HG02884 (cell line): ENCODE results near the gene STX16.

Source experiments
- ATAC-seq: cut with Tn5 transposase; IDR thresholded peaks from one replicate; pipeline ENCODE4 v1.9.1; 2021; ENCODE audit warnings: mild to moderate bottlenecking, moderate library complexity; ENCODE audit not compliant: unreplicated experiment

Gene STX16

DNA sequence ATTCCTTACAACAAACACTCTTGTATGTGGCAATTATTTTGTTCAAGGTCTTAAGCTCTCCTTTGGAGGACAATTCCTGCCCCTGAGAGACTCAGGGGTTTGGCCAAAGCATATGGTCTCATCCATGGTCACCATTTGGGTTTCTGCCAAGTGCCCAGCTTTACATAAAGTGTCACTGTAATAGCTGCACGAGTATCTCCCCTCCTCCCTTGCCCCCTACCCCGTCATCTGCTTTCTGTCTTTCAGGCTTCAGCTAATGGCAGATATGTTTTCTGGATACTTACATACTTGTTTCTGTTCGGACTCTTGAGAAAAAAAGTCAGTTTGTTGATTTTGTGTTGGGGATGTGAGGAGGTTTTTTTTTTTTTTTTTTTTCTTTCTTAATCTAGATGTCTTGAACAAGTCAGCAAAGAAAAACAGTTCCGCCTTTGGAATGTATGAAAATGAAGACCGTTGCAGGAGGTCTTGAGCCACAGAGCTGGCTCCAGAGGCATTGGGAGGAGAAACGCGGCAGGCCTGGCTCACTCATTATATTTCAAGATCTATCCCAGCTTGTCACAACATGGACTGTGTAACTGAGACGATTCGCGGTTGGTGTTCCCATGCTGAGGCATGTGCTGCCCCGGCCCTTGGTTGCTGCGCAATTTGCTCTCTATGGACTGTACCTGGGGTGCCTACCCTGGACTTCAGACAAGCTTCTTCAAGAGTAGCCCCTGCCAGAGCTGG lies 32.6 kb upstream of the STX16 start:
- ATAC-seq: no peak

DNA sequence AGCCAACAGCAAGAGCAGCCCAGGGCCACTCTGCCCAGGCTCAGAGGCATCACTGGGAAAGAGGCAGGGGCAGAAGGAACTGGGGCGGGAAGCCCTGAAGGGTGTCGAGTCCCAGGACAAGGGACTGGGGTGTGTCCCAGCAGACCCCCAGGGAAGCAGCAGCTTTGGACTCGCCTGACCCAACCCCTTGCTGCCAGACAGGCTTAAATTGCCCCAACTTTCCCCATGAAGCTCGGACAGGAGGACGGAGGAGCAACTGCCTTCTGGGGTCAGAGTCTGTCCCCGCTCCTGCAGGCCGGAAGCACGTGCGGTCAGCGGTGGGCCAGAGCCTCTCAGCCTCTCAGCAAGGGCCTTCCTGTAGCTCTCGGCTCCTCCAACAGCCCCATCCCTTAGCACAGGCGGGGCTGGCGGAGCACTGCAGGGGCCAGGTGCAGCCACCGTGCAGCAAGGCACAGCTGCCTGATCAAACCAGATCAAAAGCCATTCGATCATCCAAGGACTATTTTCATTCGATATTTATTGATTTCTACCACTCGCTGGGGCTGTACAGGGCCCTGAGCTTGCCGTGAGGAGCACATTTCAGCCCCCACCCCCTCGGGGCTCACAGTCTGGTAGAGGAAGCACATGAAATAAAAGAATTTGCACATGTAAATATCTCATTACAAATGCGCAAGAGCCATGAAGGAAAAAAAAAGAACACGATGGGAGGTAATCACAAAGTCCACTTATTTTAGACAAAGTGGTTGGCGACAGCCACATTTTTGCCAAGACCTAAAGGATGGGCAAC lies 31.8 kb upstream of the STX16 start:
- ATAC-seq: no peak

DNA sequence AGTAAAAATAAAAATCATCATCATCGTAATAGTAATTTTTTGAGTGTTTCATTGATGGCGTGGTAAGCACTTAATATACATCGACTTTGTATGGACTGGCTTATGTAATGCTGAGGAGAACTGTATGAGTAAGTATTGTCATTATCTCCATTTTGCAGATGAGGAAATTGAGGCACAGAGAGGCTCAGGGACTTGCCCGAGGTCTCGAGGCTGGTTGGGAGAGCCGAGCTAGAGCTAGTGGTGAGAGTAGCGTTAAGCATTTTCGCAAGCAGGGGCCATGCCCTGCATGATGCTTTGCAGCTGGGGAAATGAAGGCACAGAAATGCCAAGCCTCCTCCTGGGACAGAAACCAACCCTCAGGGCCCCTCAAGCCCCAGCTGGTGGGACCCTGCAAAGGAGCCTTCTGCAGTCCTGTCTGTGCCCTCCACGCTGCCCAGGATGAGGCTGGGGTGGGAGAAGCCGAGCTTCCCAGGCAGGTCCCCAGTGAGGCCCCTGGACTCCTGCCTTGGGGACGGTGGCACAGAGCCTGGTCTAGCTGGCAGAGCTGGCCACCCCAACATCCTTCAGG lies 31.1 kb upstream of the STX16 start:
- ATAC-seq: no peak

DNA sequence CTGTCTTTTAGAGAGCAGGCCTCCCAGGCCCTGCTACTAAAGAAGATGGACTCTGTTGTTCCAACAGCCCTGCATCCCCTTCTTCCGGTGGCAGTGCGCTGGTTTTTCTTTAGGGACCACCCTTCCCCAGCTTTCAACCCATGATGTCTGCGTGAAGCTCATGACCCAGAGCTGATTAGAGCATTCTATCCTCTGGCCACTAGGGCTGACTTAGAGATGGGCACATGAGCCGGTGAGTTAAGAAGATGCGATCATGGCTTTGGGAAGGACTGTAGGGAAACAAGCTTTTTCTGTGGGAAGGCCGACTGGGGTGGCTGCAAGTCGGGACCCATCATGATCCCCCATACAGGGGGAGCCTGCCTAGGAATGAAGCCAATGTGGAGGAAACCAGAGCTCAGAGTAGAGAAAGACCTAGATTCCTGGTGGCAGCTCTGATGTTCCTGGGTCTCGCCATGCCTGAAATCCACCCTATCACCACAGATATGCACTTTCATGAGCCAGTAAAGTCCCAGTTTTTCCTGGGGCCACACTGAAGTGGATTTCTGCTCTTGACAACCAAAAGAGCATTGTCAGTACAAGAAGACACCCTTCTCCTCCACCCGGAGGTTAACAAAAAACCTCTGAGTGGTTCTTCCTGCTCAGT lies 29.1 kb upstream of the STX16 start:
- no peak for ATAC-seq

DNA sequence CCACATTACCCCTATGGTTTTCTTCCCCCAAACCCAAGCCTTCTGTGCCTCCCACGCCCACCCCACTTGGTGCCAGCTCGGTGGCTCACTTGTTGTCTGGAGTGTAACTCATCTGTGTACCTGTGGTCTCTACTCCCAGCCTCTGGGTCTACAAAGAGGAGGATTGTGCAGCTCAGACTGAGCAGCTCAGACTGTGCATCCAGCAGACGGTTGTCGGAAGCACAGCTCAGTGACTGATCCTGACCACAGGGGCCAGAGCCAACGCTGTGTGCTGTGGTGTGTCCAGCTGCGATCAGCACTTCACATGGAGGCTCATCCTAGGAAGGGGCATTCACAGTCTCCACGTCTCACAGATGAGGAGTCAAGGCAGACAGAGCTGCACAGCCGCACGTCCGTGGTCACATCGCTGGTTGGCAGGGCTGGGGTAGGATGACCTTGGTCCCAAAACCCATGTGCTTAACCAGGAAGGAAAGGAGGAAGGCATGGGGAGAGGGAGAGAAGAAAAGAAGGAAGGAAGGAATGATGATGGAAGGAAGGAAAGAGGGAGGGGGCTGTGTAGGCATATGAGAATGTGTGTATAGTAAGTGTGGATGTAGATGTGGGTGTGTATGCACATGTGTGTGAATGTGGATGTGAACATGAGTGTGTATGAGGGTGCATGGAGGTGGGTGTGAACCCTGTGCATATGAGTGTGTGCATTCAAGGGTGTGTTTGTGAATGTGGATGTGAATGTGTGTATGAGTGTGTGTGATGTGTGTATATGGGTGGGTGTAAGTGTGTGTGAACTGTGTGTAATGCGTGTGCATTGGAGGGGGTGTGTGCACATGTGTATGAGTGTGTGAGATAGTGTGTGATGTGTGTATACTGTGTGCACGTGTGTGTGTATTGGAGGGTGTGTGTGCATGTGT lies 28.2 kb upstream of the STX16 start:
- no peak for ATAC-seq

DNA sequence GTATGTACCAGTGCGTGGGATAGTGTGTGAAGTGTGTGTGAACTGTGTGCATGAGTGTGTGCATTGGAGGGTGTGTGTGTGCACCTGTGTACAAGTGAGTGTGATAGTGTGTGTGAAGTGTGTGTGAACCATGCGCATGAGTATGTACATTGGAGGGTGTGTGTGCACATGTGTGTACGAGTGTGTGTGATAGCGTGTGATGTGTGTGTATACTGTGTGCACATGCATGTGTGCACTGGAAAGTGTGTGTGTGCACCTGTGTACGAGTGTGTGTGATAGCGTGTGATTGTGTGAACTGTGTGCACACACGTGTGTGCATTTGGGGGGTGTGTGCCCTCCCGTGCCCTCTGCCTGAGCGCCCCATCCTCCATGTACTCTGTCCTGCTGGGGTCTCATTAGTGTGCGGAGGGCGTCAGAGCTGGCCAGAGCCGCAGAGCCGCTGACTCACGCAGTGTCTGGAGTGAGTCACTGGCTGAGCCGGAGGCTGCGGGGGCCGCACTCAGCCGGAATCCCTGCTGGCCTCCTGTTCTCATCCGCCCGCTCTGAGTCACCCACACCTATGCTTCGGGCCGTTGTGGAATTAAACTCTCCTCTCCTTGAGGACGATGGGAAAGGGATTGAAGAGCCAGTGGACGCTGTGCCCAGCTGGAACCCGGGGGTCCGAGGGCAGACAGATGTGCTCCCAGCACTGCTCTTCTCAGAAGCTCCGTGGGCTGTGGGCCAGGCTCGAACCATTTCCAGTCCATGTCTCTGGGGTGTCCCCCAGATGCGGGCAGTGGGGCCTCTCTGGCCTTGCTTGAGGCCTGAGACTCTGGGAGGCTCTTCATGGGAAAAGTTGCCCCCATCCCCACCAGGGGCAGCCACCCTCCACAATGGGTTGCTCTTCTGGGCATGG lies 27.3 kb upstream of the STX16 start:
- no peak for ATAC-seq

DNA sequence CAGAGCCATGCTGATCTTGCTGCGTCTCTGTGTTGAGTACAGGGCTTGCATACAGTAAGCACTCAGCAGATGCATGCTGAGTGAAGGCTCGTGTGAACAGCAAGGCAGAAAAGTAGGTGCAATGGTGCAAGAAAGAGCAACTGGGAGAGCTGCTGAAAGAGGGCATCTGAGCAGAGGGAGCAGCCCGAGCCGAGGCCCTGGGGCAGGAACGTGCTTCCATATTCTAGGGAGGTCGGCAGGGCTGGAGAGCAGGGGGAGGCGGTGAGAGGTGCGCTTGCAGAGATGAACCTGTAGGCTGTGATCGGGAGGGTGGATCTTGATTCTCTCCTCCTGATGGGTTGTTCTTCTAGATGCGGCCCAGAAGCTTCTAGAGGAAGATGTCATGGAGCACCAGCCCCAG lies 26.4 kb upstream of the STX16 start:
- ATAC-seq: no peak

DNA sequence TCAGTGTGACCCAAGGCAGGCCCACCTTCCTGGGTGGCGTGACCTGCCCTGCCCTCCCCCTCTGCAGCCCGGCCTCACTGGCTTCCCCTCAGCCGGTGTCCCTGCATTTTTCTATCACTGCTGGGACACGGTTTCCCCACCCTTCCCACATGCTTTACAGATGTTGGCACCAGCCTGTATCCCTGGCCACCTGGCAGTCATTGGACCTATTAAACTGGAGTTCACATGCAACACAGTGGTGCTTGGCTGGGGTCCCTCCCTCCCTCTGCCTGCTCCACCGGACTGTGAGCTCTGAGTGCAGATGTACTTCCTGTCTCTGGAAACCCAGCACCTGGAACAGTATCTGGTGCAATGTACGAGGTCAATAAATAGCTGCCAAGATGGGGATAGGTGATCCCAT lies 25.5 kb upstream of the STX16 start:
- ATAC-seq: no peak

DNA sequence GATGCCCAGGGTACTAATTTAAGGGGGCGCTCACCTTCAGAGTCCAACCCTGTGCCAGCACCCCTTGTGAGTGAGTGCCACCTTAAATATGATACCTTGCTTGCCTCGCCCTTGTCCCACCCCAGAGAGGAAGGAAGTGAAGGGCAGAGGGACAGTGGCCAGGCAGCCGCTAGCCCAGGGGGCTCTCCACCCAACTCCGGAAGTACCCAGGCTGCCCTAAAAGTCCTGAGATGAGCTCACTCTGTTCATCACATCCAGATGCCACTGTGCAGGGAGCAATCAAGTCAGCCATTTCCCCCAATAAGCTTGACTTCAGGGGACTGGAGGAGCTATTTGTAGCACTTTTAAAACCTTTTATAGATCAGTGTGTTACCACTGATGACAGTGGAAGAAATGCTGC lies 25.0 kb upstream of the STX16 start:
- ATAC-seq: no peak

DNA sequence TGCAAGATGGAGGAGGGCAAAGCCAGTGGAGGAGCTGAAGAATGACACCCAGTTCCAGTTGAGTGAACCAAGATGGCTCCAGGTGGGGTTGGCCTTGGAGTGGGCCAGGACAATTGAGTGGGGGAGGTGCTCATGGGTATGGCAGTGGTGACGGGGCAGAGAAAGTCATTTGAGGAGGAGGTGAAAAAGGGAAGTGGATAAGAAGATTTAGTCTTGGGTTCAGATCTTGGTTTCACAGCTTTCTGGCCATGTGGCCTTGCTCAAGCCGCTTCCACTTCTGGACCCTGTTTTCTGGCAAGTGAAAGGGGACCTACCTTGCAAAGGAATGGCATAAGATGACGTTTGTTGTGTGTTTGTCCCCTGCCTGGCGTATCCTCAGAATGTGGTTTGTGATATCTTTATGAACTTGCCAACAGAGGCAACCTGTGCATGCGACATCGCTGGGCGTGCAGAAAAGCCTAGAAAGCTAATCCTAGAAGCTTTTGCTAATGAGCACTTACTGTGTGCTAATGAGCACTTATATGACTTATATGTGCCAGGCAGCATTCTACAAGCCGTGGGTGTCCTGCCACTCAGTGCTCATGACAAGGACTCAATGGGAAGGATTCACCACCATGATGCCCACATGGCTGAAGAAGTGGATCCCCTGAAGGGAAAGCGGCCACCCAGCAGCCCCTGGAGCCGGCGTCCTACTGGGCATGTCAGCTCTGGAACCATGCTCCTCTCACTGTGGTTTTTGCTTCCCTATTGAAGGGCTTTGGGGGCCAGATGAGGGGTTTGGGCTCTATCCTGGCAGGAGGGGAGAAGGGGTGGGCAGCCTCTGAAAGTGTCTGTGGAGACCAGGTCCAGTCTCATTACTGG lies 23.6 kb upstream of the STX16 start:
- no peak for ATAC-seq

DNA sequence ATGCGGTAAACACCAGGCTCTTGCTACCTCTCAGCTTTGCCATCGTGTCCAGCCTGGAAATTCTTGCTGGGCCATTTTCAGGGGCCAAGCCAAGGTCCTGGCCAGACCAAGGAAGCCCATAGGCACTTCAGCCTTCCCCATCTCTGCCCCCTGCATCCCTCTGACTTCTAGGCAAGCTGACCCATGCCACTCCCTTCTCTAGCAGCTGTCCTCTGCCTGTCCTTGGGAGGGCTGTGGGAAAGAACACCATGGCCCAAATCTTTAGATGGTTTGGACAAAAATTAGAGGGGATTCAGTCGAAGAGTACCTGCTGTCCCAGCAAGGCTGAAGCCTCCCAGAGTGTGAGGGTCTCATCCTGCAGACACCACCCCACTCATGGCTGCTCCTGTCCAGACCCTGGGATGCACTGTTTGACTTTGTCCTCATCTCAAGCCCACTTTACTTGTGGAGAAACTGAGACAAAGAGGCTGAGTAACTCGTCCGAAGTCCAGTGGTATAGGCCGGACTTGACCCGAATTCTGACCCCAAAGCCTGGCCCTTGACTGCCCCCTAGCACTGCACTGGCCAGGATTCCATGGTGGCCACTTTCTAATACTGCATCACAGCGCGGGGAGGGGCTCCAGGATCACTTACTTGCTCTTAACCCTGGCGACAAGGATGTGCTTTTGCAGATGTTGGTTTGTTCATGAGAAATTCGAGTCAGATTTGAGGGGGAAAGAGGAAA lies 22.4 kb upstream of the STX16 start:
- ATAC-seq: no peak

DNA sequence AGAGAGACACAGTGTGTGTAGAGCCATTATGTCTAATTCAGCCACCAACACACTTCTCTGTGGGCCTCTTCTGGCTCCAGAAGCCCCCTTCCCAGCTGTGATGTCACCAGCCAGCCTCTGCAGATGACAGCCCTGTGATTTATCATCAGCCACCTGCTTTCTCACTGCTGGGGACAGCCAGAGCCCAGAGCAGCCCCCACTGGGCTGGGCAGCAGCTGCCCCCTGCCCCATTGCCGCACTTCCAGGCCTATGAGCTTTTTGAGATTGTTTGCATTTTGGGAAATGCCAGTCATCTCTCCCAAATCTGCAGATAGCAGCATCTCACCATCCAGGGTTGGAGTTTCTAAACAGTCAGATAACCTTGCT lies 21.9 kb upstream of the STX16 start:
- ATAC-seq: no peak

DNA sequence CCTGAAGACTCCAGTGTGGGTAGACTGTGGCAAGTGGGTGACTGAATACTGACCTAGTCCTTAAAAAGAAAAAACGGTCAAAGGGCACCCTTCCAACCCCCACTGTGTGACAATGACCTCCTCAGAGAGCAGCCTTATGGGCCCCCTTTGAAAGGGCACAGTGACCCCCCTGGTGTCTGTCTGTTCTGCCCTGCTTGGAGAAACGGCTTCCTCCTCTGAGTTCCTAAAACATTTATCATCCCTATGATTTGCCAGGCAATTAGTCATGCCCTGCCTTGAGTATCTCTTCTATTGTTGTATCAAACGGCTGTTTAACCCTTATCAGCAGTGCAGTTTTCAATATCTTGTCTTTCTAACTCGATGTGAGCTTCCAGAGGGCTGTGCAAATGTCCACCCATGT lies 21.0 kb upstream of the STX16 start:
- ATAC-seq: no peak

DNA sequence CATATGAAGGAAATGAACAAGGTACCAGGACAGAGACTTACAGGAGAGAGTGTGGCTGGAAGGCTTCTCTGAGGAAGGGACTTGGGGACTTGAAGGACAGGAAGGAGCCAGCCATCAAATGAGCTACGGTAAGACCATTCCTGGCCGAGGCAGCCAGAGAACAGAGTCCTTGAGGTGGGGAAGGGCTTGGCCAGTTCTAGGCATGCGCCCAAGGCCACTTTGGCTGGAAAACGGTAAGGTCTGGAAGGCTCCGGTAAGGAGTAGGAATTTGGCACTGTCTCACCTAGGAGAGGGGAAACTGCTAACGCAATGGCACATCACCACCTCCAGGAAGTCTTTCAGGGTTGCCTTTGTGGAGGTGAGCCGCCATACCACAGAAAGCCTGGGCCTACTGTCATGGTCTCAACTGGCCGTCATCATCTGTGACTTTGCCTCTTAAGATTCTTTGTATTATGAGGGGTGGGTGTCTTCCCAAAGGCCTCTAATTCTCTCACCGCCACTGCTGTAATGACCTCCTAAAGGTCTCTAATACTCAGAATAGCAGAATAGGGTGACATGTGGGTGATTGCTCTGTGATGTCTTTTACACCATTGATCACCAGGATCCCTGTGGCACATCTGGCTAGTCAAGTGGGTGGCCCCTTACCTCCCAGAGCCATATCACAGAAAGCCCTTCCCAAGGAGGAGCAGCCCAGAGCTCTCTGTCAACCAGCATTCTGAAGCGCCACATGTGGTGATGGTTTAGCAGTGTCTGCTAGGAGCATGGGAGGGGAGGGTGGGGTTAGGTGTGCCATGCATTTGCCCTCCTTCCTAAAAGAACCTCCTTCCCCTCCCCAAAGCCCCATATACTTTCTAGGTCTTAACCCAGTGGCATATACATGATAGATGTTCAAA lies 17.7 kb upstream of the STX16 start:
- no peak for ATAC-seq

DNA sequence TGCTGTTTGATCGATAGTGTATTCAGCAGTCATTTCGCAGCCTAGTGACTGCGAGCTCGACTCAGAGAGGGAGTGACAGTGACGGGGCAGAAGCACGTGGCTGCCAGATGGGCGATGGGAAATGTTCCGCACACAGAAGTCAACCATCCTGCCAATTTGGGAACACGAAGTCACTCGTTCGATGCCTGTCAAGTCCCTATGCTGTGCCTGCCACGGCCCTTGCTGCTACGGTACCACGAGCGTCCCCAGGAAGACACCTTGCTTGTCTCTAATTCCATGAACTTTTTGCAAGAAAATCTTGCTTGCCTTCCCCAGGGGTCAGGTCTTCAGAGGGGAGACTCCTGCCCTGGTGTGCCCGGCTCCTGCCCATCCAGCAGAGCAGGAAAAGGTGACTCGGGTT lies 17.0 kb upstream of the STX16 start:
- no peak for ATAC-seq

DNA sequence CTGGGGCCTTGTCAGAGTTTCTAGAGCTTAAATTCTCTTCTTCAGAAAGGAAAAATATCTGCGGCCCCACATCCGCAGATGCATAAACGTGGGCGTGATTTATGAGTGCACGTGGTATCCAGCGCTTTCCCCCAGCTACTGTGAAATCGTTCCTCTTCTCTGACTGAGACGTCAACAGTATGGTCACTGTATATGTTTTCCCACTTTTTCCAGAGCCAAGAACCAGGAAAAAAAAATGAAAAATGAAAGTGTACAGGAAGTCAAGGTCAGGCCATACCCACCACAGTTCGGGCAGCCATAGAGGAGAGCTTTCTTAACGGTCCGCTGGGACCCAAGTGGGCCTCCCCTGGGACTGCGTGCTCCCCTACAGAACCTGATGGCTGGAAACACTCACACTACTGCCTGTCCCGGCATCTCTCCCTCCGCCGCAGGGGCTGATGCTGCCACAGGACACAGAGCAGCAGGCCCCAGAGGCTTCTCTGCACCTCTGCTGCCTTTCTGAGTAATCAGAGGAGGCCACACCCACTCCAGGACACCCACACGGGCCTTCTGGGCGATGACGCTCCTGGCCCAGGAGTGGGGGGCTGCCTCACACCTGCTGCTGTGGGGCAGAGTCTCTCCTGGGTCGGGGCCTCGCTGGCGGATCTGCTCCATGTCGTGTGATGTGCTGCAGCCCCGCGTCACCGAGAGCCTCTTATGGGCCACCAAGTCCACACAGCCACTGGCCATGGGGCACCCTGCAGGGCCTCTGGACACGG lies 16.4 kb upstream of the STX16 start:
- ATAC-seq: no peak

DNA sequence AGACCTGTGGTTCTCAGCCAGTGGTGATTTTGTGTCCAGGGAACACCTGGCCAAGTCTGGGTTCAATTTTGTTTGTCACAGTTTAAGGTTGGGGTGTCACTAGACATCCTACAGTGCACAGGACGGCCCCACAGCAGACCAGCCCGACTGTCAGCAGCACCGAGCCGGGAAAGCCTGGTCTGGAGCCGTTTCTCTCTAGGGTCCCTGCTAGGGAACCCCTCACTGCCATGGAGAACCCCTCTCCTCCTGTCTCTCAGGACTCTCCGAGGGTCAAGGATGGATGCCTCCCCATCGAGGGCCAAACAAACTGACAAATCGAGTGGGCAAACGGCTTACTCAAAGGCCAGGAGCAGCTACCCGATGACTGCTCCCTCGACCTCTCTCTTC lies 15.8 kb upstream of the STX16 start:
- no peak for ATAC-seq
